HT1080 (cell line): ENCODE results near the gene PGPEP1. TPM values are rescaled to one million over a fixed set of nuclear protein-coding genes. Genes with fewer than 3 reads are reported as not detected.
A peak's percentile ranks its signal among the peaks of the same experiment; 100 is the strongest.
"Not testable (repeated sequence)": the region's sequence is repeated elsewhere in the genome, so short reads cannot be mapped to it uniquely, and the experiment has no call there.

Source experiments
- DNase-seq: peaks from one replicate; pipeline ENCODE4 v3.0.0-alpha.2; 2015; ENCODE audit warnings: low read depth
- total RNA-seq: library from RNA; depleted of rRNA; stranded (reverse); fragments of >200 nt; shearing (Covaris generic); gene quantifications from 2 replicates; pipeline ENCODE4 v1.2.3, GENCODE V29; 2014

Gene PGPEP1
- total RNA-seq, 1 experiment from 2014 or later = 20.9 TPM

DNA sequence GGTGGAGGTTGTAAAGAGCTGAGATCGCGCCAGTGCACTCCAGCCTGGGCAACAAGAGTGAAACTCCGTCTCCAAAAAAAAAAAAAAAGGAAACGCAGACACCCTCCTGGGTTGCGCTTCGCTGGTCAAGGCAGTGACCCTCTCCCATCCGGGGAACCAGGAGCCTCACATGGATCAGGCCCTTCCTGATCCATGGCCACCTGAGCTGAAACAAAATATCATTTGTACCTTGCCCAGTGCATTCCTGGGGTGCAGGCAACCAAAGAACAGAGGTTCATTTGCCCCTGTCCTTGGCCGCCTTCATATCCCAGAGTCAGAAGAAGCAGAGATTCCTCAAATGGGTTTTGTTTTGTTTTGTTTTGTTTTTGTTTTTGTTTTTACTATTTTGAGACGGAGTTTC lies 9.5 kb upstream of the PGPEP1 start:
- no peak for DNase-seq

DNA sequence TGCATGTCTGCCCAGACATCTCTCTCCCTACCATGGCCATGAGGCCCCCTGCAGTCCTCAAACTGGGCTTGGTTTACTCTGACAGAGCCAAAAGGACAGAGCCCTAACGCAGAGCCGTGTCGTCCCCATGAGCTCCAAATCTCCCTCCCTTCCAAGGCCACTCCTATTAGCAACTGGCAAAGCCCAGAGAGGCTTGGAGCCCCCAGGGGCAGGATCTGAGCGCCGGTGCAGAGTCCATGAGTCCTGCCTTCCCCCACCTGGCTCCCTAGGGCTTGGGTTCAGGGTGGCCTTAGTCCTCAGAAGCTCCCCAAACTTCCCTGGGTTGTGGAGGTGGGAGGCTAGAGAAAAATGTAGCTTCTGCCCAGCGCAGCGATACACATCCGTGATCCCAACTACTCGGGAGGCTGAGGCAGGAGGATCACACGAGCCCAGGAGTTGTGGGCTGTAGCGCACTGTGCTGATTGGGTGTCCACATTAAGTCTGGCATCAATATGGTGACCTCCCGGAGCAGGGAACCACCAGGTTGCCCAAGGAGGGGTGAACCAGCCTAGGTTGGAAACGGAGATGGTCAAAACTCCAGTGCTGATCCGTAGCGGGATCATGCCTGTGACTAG lies 7.4 kb upstream of the PGPEP1 start:
- no peak for DNase-seq

DNA sequence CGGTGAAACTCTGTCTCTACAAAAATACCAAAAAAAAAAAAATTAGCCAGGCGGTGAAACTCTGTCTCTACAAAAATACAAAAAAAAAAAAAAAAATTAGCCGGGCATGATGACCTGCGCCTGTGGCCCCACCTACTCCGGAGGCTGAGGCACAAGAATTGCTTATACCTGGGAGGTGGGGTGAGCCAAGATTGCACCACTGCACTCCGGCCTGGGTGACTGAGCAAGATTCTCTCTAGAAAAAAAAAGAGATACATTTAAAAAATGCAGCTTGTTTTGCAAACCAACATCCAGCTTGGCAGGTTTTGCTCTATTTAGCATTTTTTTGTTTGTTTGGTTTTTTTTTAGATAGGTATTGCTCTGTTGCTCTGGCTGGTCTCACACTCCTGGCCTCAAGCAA lies 6.7 kb upstream of the PGPEP1 start:
- DNase-seq = no peak

DNA sequence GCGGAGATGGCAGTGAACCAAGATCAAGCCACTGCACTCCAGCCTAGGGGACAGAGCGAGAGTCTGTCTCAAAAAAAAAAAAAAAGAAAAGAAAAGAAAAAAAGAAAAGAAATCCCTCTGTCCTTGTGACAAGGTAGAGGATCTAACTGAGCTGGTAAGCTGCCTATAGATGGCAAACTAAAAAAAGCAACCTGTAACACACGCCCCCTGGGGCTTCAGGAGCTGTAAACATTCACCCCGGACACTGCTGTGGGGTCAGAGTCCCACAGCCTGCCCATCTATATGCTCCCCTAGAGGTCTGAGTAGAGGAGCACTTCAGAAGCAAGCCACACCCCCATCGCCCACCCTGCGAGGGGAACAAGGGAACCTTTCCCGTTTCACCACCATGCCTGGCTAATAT lies 4.3 kb upstream of the PGPEP1 start:
- DNase-seq = no peak

DNA sequence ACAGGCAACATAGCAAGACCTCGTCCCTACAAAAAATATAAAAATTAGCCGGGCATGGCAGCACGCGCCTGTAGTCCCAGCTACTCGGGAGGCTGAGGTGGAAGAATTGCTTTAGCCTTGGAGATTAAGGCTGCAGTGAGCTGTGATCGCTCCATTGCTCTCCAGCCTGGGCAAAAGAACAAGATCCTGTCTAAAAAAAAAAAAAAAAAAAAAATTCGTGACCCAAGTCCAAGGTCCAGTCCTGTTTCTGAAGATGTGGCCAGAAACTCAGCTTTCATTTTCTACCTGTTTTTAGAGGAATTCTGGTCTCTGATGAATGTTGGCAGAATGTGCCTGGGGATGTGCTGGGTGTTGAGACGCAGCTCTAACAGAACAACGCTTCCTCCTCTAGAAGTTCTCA lies 1.9 kb upstream of the PGPEP1 start:
- DNase-seq = no peak

DNA sequence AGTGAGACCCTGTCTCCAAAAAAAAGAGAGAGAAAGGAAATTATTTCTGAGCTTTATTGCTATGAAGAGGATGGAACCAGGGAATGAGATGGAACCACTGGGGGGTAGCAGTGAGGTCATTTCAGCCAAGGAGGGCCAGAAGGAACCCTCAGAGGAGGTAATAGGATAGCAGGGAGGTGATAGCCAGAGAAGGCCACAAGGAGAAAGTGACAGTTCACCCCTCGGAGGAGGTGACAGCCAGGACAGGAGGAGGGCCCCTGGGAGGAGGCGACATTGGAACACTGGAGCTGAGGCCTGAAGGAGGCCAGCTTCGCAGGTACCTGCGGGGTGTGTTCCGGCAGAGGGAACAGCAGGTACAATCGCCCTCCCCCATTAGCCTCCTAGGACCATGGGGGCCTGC lies 675 bp upstream of the PGPEP1 start:
- peak; percentile 31 for DNase-seq

DNA sequence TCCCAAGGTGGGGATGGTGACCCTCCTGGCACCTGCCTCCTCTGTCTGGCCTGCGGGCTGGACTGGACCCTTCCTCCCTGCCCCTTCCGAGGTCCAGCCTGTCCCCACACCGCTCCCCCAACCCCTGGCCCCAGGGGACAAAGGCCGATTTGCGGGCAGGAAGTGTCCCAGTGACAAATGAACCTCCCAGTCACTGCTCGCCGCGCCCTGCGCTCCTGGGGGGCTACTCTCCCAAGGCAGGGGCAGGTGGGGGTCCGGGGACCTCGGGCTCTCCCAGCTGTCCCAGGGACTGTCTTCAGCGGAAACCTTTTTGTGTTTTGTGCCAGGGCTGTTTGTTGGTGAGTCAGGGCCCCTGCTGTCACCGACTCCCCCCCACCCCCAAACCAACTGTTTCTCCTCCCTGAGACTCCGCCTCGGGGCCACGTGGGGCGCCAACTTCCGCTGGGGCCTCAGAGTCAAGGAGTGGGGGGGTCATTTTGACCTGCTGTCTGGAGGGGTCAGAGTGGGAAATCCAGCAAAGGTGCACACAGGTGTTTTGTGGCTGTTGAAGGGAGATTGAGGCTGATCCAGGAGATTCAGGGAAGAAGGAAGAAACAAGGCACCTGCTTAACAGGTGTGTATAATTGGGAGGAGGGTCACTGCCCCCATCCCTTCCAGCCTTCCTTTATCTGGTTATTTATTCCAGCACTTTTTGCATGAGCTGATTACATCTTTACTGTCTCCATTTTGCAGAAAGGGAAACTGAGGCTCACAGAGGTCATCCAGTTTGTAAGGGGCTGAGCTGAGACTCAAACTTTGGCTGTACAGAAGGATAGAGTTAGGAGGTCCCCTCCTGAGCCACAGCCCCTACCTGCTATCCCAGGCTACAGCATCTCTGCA lies 831 bp downstream of the PGPEP1 start:
- peak; percentile 63 for DNase-seq

DNA sequence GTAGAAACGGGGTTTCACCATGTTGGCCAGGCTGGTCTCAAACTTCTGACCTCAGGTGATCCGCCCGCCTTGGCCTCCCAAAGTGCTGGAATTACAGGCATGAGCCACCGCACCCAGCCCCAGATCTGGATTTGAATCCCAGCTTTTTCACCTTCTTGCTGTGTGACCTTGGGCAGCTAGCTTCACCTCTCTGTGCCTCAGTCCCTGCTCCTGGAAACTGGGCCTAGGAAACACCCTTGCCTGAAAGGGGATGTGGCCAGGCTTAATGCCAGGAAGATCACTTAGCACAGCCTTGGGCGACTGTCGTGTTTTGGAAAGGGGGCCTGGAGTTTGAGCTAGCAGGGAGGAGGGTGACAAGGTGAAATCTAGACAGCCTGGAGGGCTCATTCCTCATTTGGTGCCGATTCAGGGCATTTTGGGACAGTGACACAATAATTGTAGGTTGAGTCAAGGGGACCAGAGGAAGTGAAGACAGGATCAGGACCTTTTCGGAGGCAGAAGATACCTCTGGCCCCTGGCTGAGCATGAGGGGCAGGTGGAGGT lies 1.8 kb downstream of the PGPEP1 start:
- DNase-seq = no peak

DNA sequence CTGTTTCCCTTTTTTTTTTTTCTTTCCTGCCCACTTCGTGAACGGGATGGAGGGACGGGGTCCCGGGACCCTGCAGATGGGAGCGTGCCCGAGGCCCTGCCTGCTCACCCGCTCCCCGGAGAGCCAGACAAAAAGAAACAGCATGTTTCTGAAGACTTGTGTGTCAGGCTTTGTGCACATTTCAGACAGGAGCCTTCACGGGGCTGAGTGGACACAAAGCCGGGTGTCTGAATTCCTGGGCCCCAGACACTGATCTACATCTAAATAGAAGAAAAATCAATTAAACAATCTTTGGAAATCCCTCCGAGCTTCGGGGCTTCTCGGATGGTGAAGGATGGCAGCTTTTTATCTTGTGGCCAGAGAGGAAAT lies 4.2 kb downstream of the PGPEP1 start:
- no peak for DNase-seq

DNA sequence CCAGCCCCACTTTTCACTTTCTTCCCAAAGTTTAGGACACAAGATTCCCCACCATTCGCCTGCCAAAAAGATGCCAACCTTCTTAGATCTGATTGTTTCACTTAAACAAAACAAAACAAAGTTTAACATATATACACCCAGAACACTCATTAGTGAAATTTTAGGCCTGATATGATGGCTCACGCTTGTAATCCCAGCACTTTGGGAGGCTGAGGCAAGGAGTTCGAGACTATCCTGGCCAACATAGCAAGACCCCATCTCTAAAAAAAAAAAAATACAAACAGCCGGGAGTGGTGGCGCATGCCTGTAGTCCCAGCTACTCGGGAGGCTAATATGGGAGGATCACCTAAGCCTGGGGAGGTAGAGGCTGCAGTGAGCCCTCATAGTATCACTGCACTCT lies 4.9 kb downstream of the PGPEP1 start:
- DNase-seq = no peak

DNA sequence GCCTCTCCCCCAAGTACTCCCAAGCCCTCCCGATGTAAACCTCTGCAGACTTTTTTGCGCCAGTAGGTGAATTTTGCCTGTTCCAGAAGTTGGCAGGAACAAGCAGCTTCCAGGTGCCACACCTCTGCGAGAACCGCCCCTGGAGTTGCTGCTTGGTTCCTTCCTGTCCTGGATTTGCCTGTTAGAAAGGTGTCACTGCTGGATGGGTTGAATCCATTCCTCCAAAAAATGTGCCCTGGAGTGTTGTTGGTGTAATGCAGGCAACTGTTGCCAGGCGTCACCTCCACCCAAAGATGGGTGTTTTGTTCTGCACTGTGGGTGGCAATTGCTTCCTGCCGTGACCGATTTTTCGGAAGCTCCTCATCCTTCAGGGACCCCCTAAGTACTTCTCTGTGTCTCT lies 5.7 kb downstream of the PGPEP1 start:
- DNase-seq = no peak

DNA sequence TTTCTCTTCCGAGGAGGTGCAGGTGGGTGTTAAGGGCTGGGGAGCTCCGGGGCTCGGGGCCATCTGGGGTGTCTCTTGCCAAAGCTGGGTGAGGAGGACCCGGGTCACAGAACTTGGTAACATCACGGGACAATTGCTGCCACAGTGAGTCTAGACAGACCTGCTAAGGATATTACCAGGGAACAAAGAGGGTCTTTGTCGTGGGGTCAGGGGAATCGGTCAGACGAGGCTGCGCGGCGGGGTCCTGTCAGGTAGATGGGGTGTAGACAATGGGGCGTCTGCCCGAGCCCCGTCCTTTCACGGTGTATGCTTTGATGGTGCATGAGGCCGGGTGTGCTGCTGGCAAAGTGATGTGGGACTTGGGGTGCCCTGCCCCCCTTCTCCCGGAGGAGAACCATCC lies 7.8 kb downstream of the PGPEP1 start:
- no peak for DNase-seq

DNA sequence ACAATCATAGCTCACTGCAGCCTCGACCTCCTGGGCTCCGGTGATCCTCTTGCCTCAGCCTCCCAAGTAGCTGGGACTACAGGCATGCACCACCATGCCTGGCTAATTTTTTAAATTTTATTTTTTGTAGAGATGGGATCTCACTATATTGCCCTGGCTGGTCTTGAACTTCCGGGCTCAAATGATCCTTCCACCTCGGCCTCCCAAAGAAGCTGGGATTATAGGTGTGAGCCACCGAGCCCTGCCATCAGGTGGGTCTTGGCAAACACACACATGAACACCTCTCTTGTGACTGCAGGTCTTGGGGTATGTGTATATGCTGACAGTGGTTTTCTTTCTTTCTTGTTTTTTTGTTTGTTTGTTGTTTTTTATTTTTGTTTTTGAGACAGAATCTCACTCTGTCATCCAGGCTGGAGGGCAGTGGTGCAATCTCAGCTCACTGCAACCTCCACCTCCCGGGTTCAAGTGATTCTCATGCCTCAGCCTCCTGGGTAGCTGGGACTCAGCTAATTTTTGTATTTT lies 8.5 kb downstream of the PGPEP1 start:
- not testable (repeated sequence) for DNase-seq

DNA sequence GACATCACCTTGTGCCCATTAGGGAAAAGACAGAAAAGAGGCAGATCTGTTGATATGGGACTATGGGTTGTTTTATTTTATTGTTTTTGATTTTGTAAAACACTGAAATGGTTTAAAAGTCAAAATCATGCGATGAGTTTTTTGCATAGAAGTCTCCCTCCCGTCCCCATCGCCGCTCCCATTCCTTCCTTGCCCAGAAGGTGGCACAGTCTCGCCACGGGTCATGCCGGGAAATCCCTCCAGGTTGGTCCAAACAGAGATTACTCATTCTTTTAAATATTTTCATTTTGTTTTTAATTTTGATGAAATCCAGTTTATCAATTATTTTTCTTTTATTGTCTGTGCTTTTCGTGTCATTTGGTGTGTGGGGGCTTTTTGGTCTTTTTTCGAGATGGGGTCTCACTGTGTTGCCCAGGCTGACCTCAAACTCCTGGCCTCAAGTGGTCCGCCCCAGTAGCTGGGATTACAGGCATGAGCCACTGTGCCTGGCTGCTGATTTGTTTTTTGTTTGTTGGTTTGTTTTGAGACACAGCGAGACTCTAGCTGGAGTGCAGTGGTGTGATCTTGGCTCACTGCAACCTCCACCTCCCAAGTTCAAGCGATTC lies 9.2 kb downstream of the PGPEP1 start:
- peak; percentile 37 for DNase-seq

DNA sequence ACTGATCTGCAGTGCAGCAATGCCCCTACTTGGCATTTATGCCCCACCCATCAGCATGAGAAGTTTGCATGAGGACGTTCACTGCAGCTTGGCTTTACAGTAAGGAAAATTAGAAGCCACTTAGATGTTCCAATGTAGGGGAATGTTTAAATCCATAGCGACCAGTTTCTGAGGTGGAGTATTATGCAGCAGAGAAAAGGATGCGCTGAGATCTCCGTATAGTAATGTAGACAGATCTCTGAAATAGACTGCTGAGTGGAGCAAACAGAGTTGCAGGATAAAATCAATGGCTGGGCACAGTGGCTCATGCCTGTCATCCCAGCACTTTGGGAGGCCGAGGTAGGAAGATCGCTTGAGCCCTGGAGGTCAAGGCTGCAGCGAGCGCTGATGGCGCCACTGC lies 10.1 kb downstream of the PGPEP1 start:
- DNase-seq = no peak

DNA sequence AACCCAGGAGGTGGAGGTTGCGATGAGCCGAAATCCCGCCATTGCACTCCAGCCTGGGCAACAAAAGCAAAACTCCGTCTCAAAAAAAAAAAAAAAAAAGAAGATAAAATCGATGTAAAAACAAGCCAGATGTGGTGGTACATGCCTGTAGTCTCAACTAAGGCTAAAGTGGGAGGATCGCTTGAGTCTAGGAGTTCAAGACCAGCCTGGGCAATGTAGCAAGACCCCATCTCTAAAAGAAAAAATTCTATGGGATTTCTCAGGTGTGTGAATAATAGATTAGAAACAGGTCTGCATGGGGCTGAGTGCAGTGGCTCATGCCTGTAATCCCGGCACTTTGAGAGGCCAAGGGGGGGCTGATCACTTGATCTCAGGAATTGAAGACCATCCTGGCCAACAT lies 11.1 kb downstream of the PGPEP1 start:
- DNase-seq = no peak

DNA sequence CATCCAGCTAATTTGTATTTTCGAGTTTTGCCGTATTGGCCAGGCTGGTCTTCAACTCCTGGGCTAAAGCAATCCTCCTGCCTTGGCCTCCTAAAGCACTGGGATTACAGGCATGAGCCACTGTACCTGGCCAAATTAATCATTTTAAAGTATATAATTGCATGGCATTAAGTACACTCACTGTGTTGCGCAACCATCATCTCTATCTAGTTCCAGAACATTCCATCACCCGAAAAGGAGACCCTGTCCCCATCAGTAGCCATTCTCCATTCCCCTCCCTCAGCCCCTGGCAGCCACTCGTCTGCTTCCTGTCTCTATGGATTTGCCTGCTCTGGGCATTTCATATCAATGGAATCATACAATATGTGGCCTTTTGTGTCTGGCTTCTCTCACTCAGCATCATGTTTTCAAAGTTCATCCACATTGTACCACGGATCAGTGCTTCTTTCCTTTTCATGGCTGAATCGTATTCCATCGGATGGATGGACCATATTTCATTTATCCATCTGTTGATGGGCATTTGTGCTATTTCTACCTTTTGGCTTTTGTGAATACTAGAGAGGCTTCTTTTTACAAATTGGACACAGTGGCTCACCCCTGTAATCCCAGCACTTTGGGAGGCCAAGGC lies 13.1 kb downstream of the PGPEP1 start:
- no peak for DNase-seq

DNA sequence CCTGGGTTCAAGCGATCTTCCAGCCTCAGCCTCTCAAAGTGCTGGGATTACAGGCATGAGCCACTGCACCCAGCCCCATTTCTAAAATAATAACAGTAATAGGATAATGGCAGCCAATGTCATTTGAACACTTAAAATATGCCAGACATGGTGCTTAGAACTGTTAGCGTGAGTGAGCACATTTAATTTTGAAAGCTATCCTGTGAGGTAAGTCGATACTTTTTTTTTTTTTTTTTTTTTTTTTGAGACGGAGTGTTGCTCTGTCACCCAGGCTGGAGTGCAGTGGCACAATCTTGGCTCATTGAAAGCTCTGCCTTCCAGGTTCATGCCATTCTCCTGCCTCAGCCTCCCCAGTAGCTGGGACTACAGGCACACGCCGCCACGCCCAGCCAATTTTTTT lies 14.3 kb downstream of the PGPEP1 start:
- DNase-seq = not testable (repeated sequence)

DNA sequence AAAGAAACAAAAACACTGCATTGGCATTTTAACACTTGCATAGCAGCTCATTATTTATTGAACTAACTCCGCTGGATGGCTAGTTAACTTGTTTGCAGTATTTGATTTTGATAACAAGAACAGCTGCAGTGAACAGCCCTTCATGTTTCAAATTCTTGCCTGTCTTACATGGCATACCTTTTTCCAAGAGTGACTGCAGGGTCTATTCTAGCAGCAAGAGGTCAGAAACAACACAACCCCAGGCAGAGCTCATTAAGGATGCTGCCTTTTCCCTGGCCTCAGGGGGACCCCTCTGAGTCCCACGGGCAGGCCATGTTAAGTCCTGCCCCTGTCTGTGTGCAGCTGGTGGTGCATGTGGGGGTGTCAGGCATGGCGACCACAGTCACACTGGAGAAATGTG lies 16.6 kb downstream of the PGPEP1 start:
- no peak for DNase-seq

DNA sequence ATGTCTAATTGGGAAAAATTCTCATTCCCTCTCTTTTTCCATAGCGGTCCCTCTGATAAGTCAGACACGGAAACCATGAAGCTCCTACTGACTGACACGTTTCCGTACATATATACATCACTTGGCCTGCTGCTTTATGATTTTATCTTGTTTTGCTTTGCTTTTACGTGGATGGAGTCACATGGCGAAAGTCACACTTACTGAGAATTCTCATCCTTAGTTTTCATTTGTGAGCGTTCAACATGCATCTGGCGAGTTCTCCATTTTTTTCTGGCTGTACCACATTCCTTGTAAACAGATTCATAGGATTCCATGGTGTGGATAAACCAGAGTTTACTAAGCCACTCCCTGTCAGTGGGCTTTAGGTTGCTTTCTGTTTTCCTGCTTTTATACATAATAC lies 21.2 kb downstream of the PGPEP1 start:
- DNase-seq = no peak

DNA sequence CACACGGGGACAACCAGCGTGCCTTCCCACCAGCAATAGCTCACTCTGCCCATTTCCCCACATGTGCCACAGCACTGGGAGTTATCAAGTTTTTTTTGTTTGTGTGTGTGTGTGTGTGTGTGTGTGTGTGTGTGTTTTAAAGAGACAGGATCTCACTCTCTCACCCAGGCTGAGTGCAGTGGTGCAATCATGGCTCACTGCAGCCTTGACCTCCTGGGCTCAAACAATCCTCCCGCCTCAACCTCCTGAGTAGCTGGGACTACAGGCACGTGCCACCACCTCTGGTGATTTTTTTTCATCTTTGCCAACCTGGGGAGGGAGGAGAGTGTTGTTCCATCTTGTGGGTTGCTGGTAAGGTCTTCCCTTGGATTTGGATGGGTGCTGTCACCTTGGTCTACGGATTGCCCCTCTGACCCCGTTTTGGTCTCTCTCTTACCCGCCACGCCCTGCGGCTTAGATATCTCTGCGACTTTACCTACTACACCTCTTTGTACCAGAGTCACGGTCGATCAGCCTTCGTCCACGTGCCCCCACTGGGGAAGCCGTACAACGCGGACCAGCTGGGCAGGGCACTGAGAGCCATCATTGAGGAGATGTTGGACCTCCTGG lies 22.6 kb downstream of the PGPEP1 start:
- DNase-seq = no peak
